NOMO-1 (cell line): ENCODE data around the gene TEDDM1.
"Not testable (repeated sequence)": the region's sequence is repeated elsewhere in the genome, so short reads cannot be mapped to it uniquely, and the experiment has no call there.

Source experiments
- DNase-seq, 2 experiments: peaks; one replicate each; lab custom pipeline; 2025; ENCODE audit not compliant: unreplicated experiment in 2 of 2; lab: John Stamatoyannopoulos, UW

Gene TEDDM1, protein sequence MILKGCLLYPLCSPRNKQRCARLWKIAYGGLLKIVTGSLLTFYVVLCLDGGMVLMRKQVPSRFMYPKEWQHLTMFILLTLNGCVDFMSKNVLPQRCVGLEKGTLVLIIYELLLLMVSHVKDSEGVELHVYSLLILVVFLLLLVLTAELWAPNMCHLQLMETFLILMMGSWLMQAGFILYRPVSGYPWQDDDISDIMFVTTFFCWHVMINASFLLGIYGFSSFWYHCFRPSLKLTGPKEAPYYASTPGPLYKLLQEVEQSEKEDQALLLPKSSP

DNA sequence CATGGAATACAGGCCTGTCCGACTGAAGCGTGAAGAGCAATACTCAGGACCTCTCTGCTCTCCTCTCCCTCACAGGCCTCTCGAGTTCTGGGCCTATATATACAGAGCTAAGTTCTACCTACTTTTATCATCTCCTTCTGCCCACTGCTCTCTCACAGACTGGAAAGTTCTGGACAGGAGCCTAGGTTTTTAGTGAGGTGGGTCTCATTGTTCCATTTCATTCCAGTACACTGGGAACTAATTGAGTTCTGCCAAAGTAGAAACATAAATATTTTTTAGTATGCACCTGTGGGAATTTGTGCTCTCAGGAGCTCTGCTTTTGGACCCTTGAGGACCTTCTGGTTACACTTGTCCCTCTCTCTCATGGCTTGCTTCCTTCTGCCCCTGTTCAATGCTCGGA lies at the start of gene TEDDM1:
TEDDM1 (minus strand) TSS at position 101 of the 400 bp plus-strand sequence. CDS start 182 bp downstream, outside the sequence.
- no peak for DNase-seq

DNA sequence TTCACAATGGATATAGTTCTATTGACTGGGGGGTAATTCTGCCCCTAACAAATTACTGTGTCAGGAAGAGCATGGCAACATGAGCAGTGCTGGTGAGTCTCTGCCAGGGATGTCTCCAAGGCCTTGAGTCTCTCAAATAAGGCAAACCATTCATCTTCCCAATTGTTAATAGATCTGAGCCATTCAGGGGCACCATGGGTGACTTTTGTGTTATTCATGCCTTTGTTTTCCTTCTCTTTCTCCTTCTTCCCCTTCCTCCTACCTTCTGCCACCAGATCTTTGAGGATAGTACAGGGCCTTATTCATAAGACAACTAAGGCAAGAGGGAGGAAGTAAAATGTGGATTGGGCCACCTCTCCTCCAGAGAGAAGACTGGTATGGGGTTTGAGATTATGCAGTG lies 49.6 kb upstream of the TEDDM1 start, which contains the start of gene RGSL1:
RGSL1 (plus strand) TSS at position 60 of the 400 bp plus-strand sequence; CDS start at position 80, 20 bp downstream.
- DNase-seq, result no peak

DNA sequence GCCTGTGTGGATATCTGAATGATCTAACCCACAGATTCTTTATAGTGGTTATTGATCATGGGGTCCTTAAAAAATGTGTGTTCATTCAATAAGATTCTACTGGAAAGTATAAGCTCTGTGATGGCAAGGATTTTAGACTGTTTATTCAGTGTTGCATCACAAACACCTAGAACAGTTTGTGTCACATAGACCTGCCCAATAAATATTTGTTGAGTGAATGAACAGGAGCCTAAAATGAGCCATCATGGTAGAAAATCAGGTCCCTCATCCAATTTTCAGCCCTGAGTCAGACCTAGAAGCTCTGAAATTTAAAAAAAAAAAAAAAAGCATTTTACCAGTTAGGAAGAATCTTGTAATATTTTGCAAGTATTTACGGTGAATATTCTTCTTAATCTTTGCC lies 47.2 kb upstream of the TEDDM1 start:
- DNase-seq, result no peak

DNA sequence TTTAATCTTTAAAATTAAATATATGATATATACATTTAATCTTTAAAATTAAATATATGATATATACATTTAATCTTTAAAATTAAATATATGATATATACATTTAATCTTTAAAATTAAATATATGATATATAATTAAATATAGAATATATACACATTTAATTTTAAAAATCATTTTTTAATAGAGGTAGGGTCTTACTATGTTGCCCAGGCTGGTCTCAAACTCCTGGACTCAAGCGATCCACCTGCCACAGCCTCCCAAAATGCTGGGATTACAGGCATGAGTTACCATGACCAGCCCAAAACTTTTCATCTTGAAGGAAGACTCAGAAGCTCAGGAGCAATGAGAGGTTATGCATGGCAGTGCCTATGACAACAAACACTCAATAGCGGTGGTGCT lies 46.7 kb upstream of the TEDDM1 start:
- DNase-seq, result not testable (repeated sequence)

DNA sequence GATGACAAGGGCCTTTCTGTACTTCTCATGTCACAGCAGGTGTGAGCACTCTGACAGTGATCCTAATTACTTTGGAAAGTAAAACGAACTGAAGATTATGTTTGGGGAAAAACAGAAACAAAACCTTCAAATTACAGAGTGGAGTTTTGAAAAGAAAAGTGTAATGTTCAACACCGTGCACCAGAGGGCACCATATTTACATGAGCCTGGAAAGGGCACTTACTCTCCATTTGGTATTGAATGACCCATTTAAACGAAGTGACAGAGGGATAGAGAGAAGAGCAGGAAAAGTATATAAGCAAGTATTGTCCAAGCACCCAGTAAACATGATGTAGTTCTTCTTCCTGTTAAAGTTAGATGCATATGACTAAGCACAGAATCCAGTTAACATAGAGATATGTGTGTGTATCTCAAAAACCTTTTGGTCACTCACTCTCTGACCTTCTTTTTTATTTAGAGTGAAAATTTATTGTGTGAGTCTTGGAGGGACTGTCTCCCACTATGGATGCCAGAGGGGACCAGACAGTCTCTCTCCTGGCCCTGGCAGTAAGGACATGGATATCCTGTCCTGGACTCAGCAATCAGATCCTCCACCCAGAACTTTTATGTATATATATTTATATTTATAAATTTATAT lies 45.7 kb upstream of the TEDDM1 start:
- peak; percentile 25 to 55 for DNase-seq

DNA sequence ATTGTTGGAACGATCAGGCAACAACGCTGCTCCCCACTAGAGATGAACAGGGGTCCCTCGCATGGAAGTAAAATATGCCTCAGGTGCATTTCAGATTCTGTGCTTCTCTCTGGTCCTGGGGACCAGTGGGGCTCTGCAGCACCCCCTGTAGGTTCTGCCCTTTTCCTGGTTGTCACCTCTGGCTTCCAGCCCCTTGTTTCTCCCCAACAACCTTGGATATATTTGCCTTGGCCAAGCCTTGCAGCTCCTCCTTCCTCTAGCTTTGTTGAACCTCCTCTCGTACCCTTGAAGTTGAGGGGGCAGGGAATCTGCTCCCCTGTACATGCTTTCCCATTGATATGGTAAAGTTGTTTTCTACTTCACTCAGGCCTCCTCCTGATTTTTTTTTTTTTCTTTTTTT lies 44.0 kb upstream of the TEDDM1 start:
- DNase-seq, result no peak

DNA sequence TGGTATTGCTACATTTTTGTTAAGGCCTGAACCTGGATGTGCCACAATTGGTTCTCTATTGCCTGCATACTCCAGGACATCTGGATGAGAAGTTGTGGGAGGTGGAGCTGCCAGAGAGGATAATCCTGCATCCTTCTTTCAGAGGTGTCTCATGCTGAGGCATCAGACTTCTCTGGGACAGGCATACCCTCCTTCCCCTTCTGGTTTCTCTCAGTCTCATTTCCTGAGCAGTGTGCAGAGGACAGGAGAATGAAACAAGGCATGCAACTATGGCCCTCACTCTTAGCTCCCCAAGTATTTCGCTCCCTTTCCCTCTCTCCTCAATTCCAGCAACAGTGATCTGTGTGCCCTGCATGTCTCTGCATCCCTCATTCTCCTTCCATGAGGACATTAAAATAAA lies 41.9 kb upstream of the TEDDM1 start:
- no peak for DNase-seq

DNA sequence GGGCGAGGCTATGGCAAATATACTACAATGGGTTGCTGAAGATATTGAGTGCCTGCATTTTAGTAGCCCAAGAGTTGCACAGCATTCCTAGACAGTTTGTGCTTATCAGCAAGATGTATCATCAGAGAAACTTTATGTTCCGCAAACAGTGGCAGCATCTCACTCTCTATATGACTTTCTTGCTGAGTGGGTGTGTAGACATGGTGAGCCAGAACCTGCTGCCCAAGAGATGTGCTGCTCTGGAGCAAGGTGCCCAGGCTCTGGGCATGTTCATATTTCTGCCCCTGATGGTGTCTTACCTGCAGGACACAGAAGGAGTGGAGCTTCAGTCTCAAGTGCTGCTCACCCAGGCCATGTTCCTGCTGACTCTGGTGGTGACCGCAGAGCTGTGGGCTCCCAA lies 41.3 kb upstream of the TEDDM1 start:
- DNase-seq, result no peak

DNA sequence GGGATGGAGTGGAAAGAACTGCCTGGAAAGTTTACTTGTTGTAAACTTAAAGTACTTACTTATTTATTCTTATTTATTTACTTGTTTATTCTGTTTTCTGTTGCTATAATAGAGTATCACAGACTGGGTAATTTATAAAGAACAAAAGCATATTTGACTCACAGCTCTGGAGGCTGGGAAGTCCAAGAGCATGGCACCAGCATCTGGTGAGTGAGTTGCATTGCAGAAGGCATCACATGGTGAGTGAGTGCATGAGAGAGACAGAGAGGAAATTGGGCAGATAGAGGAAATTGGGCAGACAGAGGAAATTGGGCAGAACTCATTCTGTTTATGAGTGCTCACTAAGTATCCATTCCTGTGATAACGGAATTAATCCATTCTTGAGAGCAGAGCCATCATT lies 37.9 kb upstream of the TEDDM1 start:
- no peak for DNase-seq

DNA sequence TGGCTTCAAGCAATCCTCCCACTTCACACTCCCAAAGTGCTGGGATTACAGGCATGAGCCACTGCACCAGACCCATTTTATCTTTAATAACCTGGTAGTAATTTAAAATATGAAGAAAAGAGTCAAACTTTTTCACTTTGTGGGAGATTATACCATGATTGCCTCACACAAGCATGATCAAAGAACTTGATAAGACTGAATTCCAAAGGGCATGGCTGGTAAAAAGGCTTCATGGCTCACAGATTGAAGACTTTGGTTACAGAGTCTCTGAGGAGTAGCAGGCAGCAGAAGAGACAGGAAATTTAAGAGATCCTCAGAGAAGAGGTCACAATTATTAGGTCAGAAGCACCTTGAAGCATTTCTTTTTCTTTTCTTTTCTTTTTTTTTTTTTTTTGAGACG lies 33.1 kb upstream of the TEDDM1 start:
- no peak for DNase-seq

DNA sequence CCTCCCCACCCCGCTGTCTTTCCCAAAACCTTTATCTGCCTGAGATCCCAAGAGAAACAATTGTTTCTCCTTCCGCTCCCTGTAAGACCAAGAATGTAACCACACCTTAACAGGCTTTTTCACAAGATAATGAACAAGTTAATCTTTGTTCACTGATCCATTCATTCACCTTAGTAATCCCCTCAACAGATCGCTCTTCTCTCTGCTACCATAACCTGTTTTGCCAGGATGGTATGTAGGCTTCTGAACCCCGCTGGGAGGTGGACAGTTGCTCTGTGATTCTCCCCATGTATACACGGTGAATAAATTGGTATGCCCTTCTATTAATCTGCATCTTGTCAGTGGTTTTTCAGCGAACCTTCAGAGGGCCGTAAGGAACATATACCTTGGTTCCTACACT lies 30.8 kb upstream of the TEDDM1 start:
- DNase-seq, result no peak

DNA sequence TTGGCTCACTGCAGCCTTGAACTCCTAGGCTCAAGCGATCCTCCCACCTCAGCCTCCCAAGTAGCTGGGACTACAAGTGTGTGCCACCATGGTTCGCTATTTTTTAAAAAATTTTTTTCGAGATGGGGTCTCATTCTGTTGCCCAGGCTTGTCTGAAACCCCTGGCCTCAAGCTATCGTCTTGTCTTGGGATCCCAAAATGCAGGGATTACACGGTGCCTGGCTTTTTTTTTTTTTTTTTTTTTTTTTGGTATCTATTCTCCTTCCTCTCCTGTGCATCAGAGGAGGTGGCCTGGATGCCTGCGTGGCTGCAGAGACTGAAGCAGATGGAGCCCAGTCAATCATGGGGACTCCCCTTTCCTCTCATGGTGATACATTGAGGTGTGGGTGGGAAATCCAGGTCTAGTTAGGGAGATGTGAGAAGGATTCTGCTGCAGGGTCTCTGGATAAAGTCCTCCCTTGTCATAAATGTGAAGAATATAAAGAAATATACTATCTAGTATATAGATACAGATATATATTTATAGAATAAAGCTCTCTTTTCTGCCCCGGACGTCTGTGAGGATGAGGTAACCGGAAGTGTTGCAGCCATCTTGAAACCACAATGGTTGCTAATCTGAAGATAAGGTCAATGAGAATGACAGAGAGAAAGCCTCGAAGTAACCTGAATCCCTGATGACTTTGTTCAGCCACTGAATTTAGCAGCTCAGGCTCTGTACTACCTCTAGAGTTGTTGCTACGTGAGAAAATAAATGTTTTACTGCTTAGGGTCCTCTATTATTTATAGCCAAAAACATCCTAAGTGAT lies 30.0 kb upstream of the TEDDM1 start:
- peak; percentile 43 to 84 for DNase-seq

DNA sequence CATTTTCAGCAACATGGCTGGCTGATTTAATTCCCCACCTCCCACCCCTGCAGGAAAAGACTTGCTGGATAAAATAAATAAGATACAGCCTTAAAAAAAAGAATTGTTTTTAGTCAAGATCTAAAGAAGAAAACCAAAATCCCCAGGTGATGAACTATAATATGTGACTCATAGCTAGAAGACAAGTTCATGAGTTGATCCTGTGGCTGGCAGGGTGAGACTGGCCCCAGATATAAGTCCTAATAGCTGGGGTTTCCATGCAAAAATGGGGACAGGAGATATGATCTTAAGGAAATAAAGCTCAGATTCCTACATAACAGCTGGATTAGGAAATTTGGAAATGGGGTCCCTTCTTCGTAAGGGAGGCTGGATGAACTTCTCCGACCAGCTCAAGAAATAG lies 27.6 kb upstream of the TEDDM1 start:
- no peak for DNase-seq

DNA sequence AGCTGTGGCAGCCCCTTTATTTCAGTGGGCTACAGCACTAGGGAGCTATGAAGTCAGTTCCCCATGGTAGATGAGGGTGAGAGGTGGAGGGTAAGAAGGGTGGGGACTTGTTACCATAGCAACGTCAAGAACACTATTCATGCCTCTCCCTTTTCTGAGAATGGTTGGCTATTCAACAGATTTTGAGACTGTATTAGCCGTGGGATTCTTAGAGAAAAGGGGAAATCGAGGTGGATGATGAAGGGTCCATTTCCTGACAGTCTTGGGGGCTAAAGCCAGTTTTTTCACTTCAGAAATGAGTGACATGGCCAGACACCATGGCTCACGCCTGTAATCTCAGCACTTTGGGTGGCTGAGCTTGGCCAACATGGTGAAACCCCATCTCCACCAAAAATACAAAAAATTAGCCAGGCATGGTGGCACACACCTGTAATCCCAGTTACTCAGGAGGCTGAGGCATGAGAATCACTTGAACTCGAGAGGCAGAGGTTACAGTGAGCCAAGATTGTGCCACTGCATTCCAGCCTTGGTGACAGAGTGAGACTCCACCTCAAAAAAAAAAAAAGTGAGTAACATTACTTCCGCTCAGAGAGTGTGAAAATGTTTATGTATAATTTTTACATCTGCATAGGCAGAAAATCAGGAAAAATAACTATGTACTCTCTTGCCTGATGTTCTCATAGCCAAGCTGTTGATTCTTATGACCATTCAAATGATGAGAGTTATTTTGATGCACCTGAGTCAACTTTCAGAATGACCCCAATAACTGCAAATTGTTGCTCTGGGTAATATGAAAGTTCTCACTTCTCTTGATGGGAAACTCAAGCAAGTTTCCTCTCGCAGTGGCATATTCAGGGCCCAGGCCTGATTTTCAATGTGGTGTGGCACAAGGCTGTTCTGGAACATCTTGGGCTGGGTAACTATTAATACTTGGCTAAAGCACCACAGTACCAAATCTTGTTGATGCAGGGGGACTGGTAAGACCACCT lies 26.3 kb upstream of the TEDDM1 start:
- DNase-seq, result no peak

DNA sequence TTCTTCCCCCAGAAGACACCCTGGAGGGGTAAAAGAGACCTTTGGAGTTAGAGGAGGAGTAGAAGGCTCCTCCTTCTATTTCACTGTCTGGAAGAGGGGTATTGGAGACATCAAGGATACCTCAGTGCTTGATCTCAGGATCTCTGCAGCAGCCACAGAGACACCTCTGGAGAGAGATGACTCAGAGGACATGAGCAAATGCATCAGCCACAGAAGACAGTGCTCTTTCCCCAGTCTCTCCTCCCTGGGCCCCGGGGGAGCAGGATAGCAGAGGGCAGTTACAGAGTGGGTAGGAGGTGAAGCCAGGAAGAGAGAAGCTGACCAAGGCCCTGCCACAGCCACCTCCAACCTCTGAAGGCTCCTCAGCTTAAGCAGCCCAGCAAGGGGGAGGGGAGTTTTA lies 15.3 kb upstream of the TEDDM1 start:
- no peak for DNase-seq

DNA sequence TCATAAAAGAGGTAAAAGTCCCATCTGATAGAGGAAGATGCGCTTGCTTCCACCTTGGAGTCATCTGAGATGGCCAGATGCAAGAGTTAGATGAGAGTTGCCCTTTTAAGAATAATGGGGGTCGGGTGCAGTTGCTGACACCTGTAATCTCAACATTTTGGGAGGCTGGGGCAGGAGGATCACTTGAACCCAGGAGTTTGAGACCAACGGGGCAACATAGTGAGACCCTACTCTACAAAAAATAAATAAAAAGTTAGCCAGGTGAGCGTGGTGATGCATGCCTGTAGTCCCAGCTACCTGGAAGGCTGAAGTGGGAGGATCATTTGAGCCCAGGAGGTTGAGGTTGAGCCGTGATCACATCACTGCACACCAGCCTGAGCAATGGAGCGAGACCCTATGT lies 13.5 kb upstream of the TEDDM1 start:
- DNase-seq, result no peak

DNA sequence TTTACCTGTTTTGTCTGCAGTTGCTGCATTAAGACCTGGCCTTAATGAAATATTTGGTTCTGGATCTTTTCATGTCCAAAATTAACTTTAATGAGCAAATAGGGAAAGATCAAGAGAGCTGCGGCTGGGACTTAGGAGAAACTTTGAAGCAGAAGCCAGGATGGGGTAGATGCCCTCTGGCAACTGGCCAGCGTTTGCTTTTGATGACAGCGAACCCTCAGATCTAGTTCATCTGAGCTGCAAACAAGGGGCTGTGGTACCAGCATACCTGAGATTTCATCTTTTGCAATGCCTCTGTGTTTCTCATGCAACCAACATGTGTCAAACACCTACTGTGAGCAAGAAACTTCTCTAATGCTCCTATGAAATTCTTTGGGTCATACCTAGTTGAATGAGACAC lies 13.0 kb upstream of the TEDDM1 start:
- DNase-seq, result no peak

DNA sequence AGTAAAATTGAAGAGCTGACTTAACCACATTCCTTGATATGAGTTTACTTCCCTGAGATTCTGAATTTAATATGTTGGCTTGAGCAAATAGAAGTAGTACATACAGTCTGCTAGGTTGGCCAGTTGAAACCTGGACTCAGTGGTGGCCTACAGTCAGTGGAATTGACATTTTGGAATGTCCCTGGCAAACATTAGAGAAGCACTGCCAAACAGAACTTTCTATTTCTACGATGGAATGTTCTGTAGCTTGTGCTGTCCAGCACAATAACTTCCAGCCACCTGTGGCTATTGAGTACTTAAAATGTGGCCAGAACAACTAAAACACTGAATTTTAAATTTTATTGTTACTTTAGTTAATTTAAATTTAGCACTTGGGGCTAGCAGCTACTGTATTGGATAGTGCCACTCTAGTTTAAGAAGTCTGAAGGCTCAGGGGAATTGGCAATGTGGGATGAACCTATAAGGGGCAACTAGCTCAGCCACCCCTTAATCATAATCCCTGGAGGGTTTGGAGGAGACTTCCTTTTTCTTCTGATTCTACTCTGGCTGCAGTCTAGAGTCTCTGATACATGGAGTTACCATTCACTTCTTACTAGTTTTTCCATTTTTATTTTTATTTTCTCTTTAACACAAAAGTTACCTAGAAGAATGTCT lies 10.3 kb upstream of the TEDDM1 start:
- DNase-seq, result no peak

DNA sequence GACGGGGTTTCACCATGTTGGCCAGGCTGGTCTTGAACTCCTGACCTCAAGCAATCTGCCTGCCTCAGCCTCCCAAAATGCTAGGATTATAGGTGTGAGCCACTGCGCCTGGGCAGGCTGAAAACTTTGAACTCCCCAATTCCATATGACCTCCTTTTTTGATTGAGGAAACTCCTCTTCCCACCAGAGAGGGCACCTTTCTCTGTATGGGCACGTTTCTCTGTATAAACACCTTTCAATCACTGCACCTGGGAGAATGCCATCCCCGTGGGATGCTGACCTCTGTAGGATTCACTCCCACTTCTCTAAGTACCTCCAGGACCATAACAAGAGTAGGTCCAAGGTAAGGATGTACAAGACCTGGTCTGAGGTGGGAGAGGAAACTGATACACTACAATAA lies 9.7 kb upstream of the TEDDM1 start:
- DNase-seq, result no peak

DNA sequence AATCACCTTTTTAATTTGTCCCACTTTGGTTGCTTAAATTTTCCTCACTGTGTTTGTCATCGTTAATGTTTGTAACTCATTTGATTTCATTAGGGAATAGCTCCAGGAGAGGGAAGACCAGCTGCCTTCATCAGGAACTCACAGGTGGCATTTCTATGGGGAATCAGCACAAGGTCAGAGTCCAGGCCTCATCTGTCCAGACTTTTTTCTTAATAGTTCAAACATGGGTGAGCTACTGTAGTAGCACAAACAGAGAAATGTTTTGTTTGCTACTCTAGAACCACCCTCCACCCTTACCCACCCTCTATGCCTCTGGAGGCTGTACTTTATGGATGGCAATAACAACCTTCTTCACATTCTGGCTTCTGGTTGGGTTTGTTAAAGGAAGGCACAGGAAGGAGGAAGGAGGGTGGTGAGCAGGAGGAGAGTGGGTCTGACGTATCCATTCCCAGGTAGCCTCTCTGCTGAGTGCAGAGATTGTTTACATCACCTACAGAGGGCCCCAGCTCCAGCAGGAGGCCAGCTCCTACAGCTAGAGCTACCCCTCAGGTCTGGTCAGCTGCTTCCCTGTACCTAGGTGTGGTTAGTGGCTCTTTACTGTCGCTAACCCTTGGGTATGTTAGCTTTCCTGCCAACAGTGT lies 8.1 kb upstream of the TEDDM1 start:
- no peak for DNase-seq
